Lower leg skin (tissue), 3 donors: ENCODE results near the gene AIG1.

Source experiments
- CTCF ChIP-seq, 3 donors: fragments of 450-650 bp; IDR thresholded peaks; one replicate each; pipeline ENCODE4 v1.5.1; 2016; ENCODE audit warnings: antibody characterized with exemption in 3 of 3, mild to moderate bottlenecking in 3 of 3, moderate library complexity in 2 of 3
- POLR2A ChIP-seq, 2 donors: fragments of 450-650 bp; IDR thresholded peaks; one replicate each; pipeline ENCODE4 v1.6.1; 2016 to 2017; ENCODE audit warnings: antibody characterized with exemption in 2 of 2, mild to moderate bottlenecking in 1 of 2, moderate library complexity in 1 of 2

GRCh38 chr6:143252961-143253360 is 192.3 kb downstream of the AIG1 start:
- TF ChIP-seq CTCF (IDR thresholded peaks at IDR 0.05) (no peak), POLR2A (IDR thresholded peaks at IDR 0.05) (no peak)
